Astrocyte (in vitro differentiated cells and primary cell): ENCODE results near the gene EPOP.

Source experiments
- CTCF ChIP-seq: IDR thresholded peaks from 2 replicates; pipeline ENCODE4 v1.5.1; 2011; ENCODE audit warnings: low read depth, mild to moderate bottlenecking, inconsistent platforms, low read length, moderate library complexity; ENCODE audit not compliant: insufficient read depth
- EZH2 ChIP-seq: IDR thresholded peaks from 2 replicates; pipeline ENCODE4 v1.6.1; 2012; ENCODE audit warnings: mild to moderate bottlenecking, low read length, inconsistent platforms; ENCODE audit not compliant: insufficient read depth

GRCh38 chr17:38702916-38703741 is 28.4 kb upstream of the EPOP start:
- TF ChIP-seq CTCF (no peak), EZH2 (peak; percentile 51)
